Nephron progenitor cell (in vitro differentiated cells): ENCODE measurements around the gene DSTN.

Source experiments
- DNase-seq: peaks from one replicate; pipeline ENCODE4 v3.0.0; 2021
- H3K27ac Mint-ChIP-seq: 2 replicates; pipeline ENCODE4 v1.8.0; 2021; ENCODE audit warnings: mild to moderate bottlenecking, moderate library complexity, mixed read lengths
- H3K27me3 Mint-ChIP-seq: 2 replicates; pipeline ENCODE4 v1.8.0; 2021; ENCODE audit warnings: mild to moderate bottlenecking, low read depth, mixed read lengths; ENCODE audit not compliant: poor library complexity
- H3K36me3 Mint-ChIP-seq: 2 replicates; pipeline ENCODE4 v1.8.0; 2021; ENCODE audit warnings: low read depth, mixed read lengths
- H3K4me1 Mint-ChIP-seq: 2 replicates; pipeline ENCODE4 v1.8.0; 2021; ENCODE audit warnings: mixed read lengths
- H3K4me3 Mint-ChIP-seq: 2 replicates; pipeline ENCODE4 v1.8.0; 2021; ENCODE audit warnings: mild to moderate bottlenecking, moderate library complexity, mixed read lengths
- H3K9me3 Mint-ChIP-seq: 2 replicates; pipeline ENCODE4 v1.8.0; 2021; ENCODE audit warnings: mild to moderate bottlenecking, moderate library complexity, mixed read lengths
- TF ChIP-seq, protein P1 (sequence below): fragments of 200-600 bp; sonication (generic); IDR thresholded peaks from 2 replicates; pipeline ENCODE4 v1.5.0; 2021; ENCODE audit warnings: antibody characterized with exemption

The DSTN gene

DNA sequence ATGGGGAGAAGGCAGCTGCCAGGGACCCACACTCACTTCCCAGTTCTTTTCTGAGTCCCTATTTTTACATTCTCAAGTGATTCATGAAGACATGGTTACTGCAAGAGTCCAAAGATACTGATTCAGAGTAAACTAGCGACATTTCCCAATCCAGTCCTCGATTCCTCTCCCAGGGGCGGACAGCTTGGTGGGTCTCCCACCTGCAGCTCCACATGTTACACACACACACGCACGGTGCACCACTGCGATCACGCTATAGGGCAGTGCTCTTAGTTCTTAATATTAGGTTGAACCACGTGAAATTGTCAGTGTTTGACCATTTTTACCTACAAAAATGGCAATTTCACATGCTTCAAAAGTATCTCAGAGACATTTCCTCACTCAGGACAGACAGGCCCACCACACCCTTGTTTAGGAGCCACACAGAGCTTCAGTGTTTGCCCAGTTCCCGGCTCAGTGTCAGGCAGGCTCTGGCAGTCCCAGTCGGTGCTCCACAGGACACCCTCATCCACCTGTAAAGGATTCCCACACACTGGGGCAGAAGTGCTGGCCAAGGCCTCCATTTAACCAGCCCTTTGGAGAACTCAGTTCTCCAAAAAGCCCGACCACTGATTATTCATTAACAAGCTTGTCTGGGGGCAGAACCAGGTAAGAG, 60.4 kb downstream of the DSTN start:
- H3K27ac Mint-ChIP-seq = no peak overlapping the region
- peaks cover 8% of the 10 kb centered on the region for H3K27me3 Mint-ChIP-seq

DNA sequence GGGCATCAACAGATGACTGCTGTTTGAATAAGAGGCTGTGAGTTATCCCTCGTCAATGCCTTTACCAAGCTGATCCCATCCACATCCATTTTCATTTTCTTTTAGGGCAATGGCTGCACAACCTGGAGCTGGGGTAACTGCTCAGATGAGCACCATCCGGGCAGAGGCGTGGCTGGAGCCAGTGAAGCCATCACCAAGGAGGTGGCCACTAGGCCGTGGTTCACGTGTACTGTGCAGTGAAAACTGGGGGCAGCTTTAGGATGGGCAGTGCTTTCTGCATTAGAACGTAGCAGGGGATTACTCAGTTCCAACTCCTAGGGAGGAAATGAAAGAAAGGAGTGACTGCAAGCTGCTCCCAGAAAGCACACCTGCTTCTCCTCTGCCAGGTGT, 60.9 kb downstream of the DSTN start:
- no peak overlapping the region for H3K27ac Mint-ChIP-seq
- TF ChIP-seq, protein P1, sequence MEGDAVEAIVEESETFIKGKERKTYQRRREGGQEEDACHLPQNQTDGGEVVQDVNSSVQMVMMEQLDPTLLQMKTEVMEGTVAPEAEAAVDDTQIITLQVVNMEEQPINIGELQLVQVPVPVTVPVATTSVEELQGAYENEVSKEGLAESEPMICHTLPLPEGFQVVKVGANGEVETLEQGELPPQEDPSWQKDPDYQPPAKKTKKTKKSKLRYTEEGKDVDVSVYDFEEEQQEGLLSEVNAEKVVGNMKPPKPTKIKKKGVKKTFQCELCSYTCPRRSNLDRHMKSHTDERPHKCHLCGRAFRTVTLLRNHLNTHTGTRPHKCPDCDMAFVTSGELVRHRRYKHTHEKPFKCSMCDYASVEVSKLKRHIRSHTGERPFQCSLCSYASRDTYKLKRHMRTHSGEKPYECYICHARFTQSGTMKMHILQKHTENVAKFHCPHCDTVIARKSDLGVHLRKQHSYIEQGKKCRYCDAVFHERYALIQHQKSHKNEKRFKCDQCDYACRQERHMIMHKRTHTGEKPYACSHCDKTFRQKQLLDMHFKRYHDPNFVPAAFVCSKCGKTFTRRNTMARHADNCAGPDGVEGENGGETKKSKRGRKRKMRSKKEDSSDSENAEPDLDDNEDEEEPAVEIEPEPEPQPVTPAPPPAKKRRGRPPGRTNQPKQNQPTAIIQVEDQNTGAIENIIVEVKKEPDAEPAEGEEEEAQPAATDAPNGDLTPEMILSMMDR = no peak
- H3K36me3 Mint-ChIP-seq = peaks cover 25% of the 10 kb centered on the region
- no peak for DNase-seq
- H3K4me3 Mint-ChIP-seq = no peak overlapping the region
- H3K27me3 Mint-ChIP-seq = peaks cover 8% of the 10 kb centered on the region
- H3K4me1 Mint-ChIP-seq = peaks cover 37% of the 10 kb centered on the region
- H3K9me3 Mint-ChIP-seq = no peaks in the 10 kb centered on the region

More for the DNA sequence above, 60.4 kb downstream of the DSTN start:
- Mint-ChIP-seq H3K36me3 (peaks cover 25% of the 10 kb centered on the region), H3K4me1 (peaks cover 37% of the 10 kb centered on the region), H3K4me3 (no peak overlapping the region), H3K9me3 (no peaks in the 10 kb centered on the region)
- no peak for DNase-seq
- TF ChIP-seq, protein P1 = no peak

DNA sequence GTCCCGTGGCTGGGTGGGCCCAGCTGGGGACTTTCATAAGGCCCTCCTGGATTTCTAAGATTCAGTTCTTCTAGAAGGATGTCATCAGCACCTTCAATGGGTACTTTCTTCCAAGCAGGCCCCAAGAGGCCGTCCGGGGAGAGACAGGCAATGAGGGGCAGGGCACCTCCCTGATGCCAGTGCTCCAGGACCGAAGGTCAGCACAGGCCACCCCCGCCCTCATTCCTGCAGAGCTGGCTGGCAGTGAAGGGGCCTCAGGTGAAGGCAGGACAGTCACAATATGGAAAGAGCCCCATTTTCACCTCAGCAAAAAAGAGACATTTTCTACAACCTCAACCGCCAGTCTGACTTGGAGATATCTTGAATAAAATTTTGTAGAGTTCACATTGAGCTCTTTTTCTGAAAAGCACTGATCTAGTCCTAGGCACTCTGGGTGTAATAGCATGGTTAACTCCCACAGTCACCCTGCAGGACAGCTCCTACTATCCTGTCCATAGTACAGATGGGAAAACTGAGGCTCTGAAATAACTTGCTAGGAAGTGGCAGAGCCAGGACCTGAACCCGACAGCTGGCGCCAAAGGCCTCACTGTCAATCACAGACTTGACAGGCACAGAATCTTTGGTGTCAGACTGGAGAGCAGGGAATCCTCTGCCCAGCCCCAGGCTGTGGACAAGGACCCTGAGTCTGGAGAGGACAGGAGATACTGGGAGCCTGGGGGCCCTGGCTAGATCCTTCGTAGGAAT, 61.9 kb downstream of the DSTN start:
- H3K4me3 Mint-ChIP-seq = no peak overlapping the region
- no peak overlapping the region for H3K27ac Mint-ChIP-seq
- H3K4me1 Mint-ChIP-seq = peaks cover 38% of the 10 kb centered on the region
- no peak for DNase-seq
- TF ChIP-seq, protein P1 = no peak
- peaks cover 20% of the 10 kb centered on the region for H3K36me3 Mint-ChIP-seq
- peaks cover 8% of the 10 kb centered on the region for H3K27me3 Mint-ChIP-seq
- no peaks in the 10 kb centered on the region for H3K9me3 Mint-ChIP-seq

DNA sequence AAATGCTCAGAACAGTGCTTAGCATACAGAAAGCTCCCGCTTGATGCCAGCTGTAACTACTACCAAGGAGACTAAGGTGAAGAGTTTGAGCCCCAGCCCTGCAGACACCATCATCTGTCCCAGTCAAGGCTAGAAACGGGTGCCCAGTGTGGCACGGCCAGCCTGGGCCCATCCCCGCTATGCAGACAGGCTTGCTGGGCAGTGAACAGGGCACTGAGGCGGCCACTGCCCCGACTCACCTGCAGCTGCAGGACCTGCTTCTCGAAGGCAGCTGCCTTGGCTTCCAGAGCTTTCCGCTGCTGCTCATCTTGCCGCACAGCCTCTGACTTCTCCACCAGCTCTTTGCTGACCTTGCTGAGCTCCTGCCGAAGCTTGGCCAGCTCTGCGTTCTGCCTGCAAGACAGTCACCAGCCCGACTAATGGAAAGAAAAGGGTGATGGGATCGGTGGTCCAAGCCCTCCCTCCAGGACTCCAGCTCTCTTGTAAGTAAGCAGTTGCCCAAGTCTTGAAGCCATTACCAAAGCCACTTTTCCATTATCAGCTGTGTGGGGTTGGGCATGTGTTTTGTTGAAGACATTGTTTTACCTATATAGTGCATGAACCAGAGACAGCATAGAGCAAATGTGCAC, 63.5 kb downstream of the DSTN start:
- Mint-ChIP-seq H3K36me3 (peaks cover 16% of the 10 kb centered on the region), H3K27me3 (peaks cover 8% of the 10 kb centered on the region), H3K27ac (peak overlapping the region; percentile 88), H3K4me1 (peaks cover 34% of the 10 kb centered on the region), H3K9me3 (no peaks in the 10 kb centered on the region), H3K4me3 (no peak overlapping the region)
- TF ChIP-seq, protein P1 = no peak
- no peak for DNase-seq

DNA sequence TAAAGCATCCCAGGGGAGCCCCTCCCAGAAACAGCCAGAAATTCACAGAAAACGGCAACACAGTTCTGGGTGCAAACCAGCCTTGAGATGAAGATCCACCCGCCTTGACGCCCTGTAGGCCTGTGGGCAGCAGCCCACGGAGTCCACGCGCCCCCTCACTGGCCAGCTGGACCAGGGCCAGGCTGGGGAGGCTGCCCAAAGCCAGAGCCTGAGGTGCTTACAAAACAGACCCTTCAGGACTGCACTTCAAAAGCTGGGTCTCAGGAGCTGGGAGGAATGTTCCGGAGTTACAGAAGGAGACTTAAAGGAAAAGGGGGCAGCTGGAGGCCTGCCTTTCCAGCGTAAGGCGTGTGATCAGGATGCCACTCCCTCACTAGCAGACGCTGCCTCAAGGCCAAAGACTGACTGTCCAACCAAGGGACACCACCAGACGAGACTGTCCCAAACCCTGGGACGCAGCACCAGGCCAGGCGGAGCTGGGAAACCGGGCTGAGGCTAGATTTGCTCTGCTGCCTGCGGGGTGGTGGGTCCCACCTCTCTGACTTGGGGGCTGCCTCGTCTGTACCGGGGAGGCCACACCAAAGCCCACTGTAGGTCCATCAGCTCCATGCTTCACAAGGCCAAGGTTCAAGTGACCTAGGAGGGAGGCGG, 64.1 kb downstream of the DSTN start:
- H3K27me3 Mint-ChIP-seq = peaks cover 8% of the 10 kb centered on the region
- no peak overlapping the region for H3K4me3 Mint-ChIP-seq
- no peak for DNase-seq
- H3K36me3 Mint-ChIP-seq = peaks cover 11% of the 10 kb centered on the region
- peak overlapping the region; percentile 88 for H3K27ac Mint-ChIP-seq
- peaks cover 32% of the 10 kb centered on the region for H3K4me1 Mint-ChIP-seq
- H3K9me3 Mint-ChIP-seq = no peaks in the 10 kb centered on the region
- TF ChIP-seq, protein P1 = no peak
